GM13976 (cell line): ENCODE measurements around the gene TTC24.

Experiments
- DNase-seq: peaks from one replicate; pipeline ENCODE4 v3.0.0; 2012; ENCODE audit warnings: low spot score
- in situ Hi-C: fragments of 300-500 bp; cut with MboI; formaldehyde crosslinking; loops from one replicate; pipeline ENCODE4 v1.12.0; 2022; ENCODE audit warnings: low sequenced_read_pairs, mixed read lengths, inconsistent platforms; ENCODE audit not compliant: unreplicated experiment
- TF ChIP-seq, protein P1 (sequence below): IDR thresholded peaks from 2 replicates; pipeline ENCODE4 v1.5.1; 2012; ENCODE audit warnings: borderline replicate concordance, mild to moderate bottlenecking; ENCODE audit not compliant: insufficient read depth; ENCODE audit errors: extremely low read depth, missing control alignments, control extremely low read depth

Gene TTC24

GRCh38 chr1:156590326-156591180 lies 11.0 kb downstream of the TTC24 start:
- TF ChIP-seq, protein P1, sequence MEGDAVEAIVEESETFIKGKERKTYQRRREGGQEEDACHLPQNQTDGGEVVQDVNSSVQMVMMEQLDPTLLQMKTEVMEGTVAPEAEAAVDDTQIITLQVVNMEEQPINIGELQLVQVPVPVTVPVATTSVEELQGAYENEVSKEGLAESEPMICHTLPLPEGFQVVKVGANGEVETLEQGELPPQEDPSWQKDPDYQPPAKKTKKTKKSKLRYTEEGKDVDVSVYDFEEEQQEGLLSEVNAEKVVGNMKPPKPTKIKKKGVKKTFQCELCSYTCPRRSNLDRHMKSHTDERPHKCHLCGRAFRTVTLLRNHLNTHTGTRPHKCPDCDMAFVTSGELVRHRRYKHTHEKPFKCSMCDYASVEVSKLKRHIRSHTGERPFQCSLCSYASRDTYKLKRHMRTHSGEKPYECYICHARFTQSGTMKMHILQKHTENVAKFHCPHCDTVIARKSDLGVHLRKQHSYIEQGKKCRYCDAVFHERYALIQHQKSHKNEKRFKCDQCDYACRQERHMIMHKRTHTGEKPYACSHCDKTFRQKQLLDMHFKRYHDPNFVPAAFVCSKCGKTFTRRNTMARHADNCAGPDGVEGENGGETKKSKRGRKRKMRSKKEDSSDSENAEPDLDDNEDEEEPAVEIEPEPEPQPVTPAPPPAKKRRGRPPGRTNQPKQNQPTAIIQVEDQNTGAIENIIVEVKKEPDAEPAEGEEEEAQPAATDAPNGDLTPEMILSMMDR: no peak
- no peak for DNase-seq
- in situ Hi-C loops: no loop called here

DNA sequence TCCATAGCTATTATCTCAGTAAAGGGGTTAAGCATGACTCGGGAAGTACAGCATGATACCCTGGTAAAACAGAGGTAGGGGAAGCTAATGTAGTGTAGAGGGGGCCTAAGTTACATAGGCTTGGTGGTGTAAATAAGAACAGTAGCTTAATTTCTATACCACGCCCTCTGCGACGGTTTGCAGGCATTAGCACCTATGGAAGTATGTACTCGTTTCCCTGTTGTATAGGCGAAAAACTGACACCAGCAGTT lies 11.6 kb downstream of the TTC24 start:
- DNase-seq: no peak
- TF ChIP-seq, protein P1: no peak
- in situ Hi-C loops: no loop called here

DNA sequence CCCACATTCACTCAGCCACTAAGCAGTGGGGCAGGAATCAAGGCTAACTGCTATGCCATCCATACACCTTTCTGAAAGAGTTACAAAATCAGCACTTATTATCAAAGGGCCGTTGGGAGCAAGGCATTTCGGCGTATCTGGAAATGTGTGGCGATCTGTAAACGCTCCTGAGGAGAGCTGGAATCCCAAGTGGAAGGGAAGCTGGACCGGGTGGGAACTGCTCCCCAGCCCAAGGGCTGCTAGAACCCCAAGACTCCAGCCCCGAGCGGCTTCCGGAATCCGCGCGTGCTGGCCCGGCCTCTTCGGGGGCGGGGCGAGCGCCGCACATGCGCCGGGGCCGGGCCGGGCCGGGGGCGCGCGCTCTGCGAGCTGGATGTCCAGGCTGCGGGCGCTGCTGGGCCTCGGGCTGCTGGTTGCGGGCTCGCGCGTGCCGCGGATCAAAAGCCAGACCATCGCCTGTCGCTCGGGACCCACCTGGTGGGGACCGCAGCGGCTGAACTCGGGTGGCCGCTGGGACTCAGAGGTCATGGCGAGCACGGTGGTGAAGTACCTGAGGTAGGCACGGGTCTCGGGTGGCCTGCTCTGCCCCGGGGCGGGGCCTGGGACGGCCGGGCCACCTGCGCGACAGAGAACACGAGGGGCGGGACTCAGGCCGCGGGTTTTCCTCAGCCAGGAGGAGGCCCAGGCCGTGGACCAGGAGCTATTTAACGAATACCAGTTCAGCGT lies 12.1 kb downstream of the TTC24 start, which contains the start of gene NAXE:
Gene NAXE, plus strand, starts transcription at position 345 of the 726 bp plus-strand sequence. Its CDS starts 29 bp downstream, at position 374.
- TF ChIP-seq, protein P1: no peak
- in situ Hi-C loops: no loop called here
- peak; percentile 90 for DNase-seq

DNA sequence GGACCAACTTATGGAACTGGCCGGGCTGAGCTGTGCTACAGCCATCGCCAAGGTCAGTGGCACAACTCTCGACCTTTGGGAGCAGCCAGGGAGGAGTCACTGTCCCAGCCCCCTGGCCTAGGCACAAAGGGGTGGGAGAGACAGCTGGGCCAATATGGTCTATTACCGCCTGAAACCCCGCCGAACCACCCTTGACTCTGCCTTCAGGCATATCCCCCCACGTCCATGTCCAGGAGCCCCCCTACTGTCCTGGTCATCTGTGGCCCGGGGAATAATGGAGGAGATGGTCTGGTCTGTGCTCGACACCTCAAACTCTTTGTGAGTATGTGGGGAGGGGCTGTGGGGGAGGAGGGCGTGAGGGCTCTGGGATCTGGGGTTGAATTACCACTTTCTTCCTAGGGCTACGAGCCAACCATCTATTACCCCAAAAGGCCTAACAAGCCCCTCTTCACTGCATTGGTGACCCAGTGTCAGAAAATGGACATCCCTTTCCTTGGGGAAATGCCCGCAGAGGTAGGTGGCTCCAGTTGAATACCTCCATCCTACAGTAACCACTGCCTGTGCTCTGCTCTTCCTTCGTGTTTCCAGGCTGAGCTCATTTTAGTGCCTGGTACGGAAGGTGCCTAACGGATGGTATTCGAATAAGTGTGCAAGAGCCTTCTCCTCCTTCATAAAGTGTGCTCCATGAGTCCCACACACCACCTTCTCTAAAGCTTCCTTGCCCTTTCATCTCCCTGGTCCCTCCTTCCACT lies 12.8 kb downstream of the TTC24 start:
- DNase-seq: no peak
- TF ChIP-seq, protein P1: no peak
- in situ Hi-C loops: no loop called here

DNA sequence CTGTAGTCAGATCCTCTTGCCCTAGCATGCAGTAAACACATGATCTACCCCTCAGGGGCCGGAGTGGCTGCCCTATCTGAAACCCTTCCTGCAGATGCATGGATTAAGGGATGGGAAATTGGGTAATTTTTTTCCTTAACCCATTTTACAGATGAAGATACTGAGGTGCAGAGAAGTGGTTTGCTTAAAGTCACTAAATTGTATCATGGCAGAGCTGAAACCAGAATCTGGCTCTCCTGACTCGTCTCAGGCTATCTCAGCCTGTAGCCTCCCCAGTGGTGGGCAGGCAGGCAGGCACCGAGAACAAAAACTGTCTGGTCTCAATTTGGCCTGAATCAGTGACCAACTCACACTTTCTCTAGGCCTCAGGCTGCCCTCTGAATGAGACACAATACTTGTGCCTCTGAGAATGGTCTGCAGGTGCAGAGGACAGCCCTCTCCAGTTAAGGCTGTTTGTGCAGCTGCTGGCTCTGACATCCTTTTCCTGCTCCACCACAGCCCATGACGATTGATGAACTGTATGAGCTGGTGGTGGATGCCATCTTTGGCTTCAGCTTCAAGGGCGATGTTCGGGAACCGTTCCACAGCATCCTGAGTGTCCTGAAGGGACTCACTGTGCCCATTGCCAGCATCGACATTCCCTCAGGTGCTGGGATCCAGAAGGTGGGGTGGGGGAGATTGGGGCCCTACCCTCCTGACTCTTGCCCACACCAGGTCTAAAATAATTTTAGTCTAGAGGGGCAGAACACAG lies 13.6 kb downstream of the TTC24 start:
- DNase-seq: no peak
- TF ChIP-seq, protein P1: no peak
- in situ Hi-C loops: no loop called here

DNA sequence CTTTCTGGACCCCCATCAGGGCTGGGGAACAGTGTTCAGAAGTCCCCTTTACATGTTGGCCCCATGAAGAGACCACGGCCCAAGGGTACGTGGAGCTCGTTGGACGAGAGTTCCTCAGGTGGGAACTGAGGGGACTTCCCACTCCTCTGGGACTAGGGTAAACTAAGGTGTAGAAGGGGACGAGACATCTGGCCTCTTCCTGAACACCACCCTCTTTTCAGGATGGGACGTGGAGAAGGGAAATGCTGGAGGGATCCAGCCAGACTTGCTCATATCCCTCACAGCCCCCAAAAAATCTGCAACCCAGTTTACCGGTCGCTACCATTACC lies 14.1 kb downstream of the TTC24 start:
- no peak for DNase-seq
- in situ Hi-C loops: no loop called here
- TF ChIP-seq, protein P1: no peak
